ENCODE data around the gene RAPGEF4.

The RAPGEF4 gene

DNA sequence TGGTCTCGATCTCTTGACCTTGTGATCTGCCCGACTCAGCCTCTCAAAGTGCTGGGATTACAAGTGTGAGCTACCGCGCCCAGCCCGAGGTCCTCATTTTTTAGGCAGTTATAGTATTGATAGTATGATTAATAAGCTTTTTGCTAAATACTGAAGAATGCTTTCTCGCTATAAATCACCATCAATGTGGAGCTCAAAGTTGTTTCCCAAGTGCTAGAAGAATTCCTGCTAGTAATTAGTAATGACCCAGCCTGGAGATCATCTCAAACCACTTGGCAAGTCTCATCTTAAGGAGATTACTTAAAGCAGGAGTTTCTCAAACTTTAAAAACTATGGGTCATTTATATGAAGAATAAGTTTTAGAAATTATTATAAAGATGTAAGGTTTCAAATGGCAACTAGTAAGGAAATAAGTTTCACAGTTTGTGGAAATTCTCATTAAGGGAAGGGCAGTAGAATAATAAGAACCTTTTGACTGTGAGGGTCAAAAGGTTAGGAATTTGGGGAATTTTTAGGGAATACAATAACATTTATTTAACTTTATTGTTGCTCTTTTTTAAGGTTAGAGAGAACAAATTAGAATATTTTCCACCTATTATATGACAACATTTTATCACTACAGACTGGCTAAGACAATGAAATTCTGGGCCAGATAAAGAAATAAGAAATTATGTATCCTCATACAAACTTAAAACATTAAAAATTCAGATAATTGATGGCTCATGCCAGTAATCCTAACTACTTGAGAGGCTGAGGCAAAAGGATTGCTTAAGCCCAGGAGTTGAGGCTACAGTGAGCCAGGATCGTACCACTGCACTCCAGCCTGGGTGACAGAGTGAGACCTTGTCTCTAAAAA lies 191.4 kb downstream of the RAPGEF4 start:
- no peaks in the 10 kb centered on the region for H3K36me3 ChIP-seq (ENCODE audit: control insufficient read depth in 1 of 2, insufficient read depth in 2 of 2, low read length in 2 of 2)
- no peak overlapping the region for H3K27ac ChIP-seq (ENCODE audit: low read depth, low read length)
- peaks cover 5 to 13% of the 10 kb centered on the region in 2 donors for H3K4me1 ChIP-seq (ENCODE audit: control insufficient read depth in 1 of 2, insufficient read depth in 2 of 2, low read length in 2 of 2)
- H3K27me3 ChIP-seq (ENCODE audit: control insufficient read depth in 1 of 2, insufficient read depth in 2 of 2, low read length in 2 of 2), result peaks cover 4 to 6% of the 10 kb centered on the region in 2 donors
- H3K9me3 ChIP-seq (ENCODE audit: control insufficient read depth in 1 of 2, low read length in 2 of 2), result no peaks in the 10 kb centered on the region
- H3K9ac ChIP-seq (ENCODE audit: low read depth in 1 of 2, low read length in 2 of 2), result no peak overlapping the region
- H3K4me3 ChIP-seq (ENCODE audit: low read depth in 1 of 2, low read length in 2 of 2), result no peak overlapping the region

- no peak overlapping the region for H3K27ac ChIP-seq (ENCODE audit: low read depth, low read length)
- H3K27me3 ChIP-seq (ENCODE audit: control insufficient read depth in 1 of 2, insufficient read depth in 2 of 2, low read length in 2 of 2), result peaks cover 4 to 6% of the 10 kb centered on the region in 2 donors
- peaks cover 5 to 13% of the 10 kb centered on the region in 2 donors for H3K4me1 ChIP-seq (ENCODE audit: control insufficient read depth in 1 of 2, insufficient read depth in 2 of 2, low read length in 2 of 2)
- no peaks in the 10 kb centered on the region for H3K9me3 ChIP-seq (ENCODE audit: control insufficient read depth in 1 of 2, low read length in 2 of 2)
- no peak overlapping the region for H3K9ac ChIP-seq (ENCODE audit: low read depth in 1 of 2, low read length in 2 of 2)
- no peaks in the 10 kb centered on the region for H3K36me3 ChIP-seq (ENCODE audit: control insufficient read depth in 1 of 2, insufficient read depth in 2 of 2, low read length in 2 of 2)
- no peak overlapping the region for H3K4me3 ChIP-seq (ENCODE audit: low read depth in 1 of 2, low read length in 2 of 2)
These were observed 192.2 kb downstream of the RAPGEF4 start for GRCh38 chr2:172927641-172928357.

- Histone ChIP-seq H3K27me3 (ENCODE audit: control insufficient read depth in 1 of 2, insufficient read depth in 2 of 2, low read length in 2 of 2) (peaks cover 4 to 6% of the 10 kb centered on the region in 2 donors), H3K27ac (ENCODE audit: low read depth, low read length) (no peak overlapping the region), H3K36me3 (ENCODE audit: control insufficient read depth in 1 of 2, insufficient read depth in 2 of 2, low read length in 2 of 2) (no peaks in the 10 kb centered on the region), H3K4me3 (ENCODE audit: low read depth in 1 of 2, low read length in 2 of 2) (no peak overlapping the region), H3K9me3 (ENCODE audit: control insufficient read depth in 1 of 2, low read length in 2 of 2) (no peaks in the 10 kb centered on the region), H3K4me1 (ENCODE audit: control insufficient read depth in 1 of 2, insufficient read depth in 2 of 2, low read length in 2 of 2) (peaks cover 5 to 13% of the 10 kb centered on the region in 2 donors), H3K9ac (ENCODE audit: low read depth in 1 of 2, low read length in 2 of 2) (no peak overlapping the region)
These were observed 193.1 kb downstream of the RAPGEF4 start for GRCh38 chr2:172928756-172929155.

DNA sequence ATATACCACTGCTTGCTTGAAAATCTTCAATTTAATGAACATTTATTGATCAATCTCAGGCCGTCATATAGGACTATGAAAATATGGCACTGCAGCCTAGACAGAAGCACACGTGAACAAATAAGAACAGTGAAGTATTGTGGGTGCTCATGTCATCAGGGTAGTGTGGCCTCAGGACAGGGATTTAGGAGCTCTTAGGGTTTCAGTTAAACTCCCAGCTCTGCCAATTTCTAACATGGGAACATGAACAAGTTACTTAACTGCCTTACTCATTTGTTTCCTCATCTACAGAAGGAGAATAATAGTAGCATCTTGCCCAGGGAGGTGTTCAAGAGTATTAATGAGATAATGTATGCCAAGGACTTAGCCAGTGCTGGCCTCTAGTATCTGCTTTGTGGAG lies 194.0 kb downstream of the RAPGEF4 start:
- no peak overlapping the region for H3K4me3 ChIP-seq (ENCODE audit: low read depth in 1 of 2, low read length in 2 of 2)
- peaks cover 0 to 6% of the 10 kb centered on the region in 2 donors for H3K27me3 ChIP-seq (ENCODE audit: control insufficient read depth in 1 of 2, insufficient read depth in 2 of 2, low read length in 2 of 2)
- H3K36me3 ChIP-seq (ENCODE audit: control insufficient read depth in 1 of 2, insufficient read depth in 2 of 2, low read length in 2 of 2), result no peaks in the 10 kb centered on the region
- peaks cover 5 to 13% of the 10 kb centered on the region in 2 donors for H3K4me1 ChIP-seq (ENCODE audit: control insufficient read depth in 1 of 2, insufficient read depth in 2 of 2, low read length in 2 of 2)
- H3K9me3 ChIP-seq (ENCODE audit: control insufficient read depth in 1 of 2, low read length in 2 of 2), result no peaks in the 10 kb centered on the region
- H3K9ac ChIP-seq (ENCODE audit: low read depth in 1 of 2, low read length in 2 of 2), result no peak overlapping the region
- H3K27ac ChIP-seq (ENCODE audit: low read depth, low read length), result no peak overlapping the region

- Histone ChIP-seq H3K4me1 (ENCODE audit: control insufficient read depth in 1 of 2, insufficient read depth in 2 of 2, low read length in 2 of 2) (peaks cover 5 to 13% of the 10 kb centered on the region in 2 donors), H3K27me3 (ENCODE audit: control insufficient read depth in 1 of 2, insufficient read depth in 2 of 2, low read length in 2 of 2) (peaks cover 0 to 6% of the 10 kb centered on the region in 2 donors), H3K36me3 (ENCODE audit: control insufficient read depth in 1 of 2, insufficient read depth in 2 of 2, low read length in 2 of 2) (no peaks in the 10 kb centered on the region), H3K9me3 (ENCODE audit: control insufficient read depth in 1 of 2, low read length in 2 of 2) (no peaks in the 10 kb centered on the region), H3K9ac (ENCODE audit: low read depth in 1 of 2, low read length in 2 of 2) (no peak overlapping the region), H3K27ac (ENCODE audit: low read depth, low read length) (no peak overlapping the region), H3K4me3 (ENCODE audit: low read depth in 1 of 2, low read length in 2 of 2) (no peak overlapping the region)
These were observed 195.2 kb downstream of the RAPGEF4 start for GRCh38 chr2:172930871-172931255.

DNA sequence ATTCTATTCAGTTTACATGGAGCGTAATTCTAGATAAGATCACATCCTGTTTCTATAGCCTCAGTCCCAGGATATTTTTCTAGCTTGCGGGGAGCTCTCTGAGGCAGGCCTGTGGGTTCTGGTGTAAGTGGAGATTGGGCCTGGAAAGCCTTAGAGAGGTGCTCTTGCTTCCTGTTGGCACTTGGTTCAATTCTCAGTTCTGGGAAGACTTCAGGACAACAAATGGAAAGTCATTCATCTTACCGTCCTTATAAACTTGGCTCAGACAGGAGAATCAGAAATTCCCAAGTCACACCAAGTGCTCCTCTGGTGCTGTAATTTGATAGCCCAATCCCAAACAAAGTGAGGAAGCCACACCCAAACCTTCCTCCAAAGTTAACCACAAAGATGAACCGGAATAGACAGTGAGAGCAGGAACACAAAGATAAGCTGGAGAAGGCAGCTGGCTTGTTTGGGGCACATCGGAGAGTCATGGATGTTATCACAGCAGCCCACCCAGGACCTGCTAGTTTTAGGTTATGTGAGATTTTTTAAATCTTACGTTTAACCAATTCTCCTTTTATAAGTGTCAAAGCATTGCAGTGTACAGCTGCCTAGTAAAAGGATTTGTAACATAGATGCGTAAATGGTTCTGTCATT lies 195.7 kb downstream of the RAPGEF4 start:
- Histone ChIP-seq H3K9me3 (ENCODE audit: control insufficient read depth in 1 of 2, low read length in 2 of 2) (no peaks in the 10 kb centered on the region), H3K4me3 (ENCODE audit: low read depth in 1 of 2, low read length in 2 of 2) (no peak overlapping the region), H3K36me3 (ENCODE audit: control insufficient read depth in 1 of 2, insufficient read depth in 2 of 2, low read length in 2 of 2) (no peaks in the 10 kb centered on the region), H3K9ac (ENCODE audit: low read depth in 1 of 2, low read length in 2 of 2) (no peak overlapping the region), H3K4me1 (ENCODE audit: control insufficient read depth in 1 of 2, insufficient read depth in 2 of 2, low read length in 2 of 2) (peaks cover 5 to 9% of the 10 kb centered on the region in 2 donors), H3K27me3 (ENCODE audit: control insufficient read depth in 1 of 2, insufficient read depth in 2 of 2, low read length in 2 of 2) (peaks cover 0 to 6% of the 10 kb centered on the region in 2 donors), H3K27ac (ENCODE audit: low read depth, low read length) (no peak overlapping the region)

DNA sequence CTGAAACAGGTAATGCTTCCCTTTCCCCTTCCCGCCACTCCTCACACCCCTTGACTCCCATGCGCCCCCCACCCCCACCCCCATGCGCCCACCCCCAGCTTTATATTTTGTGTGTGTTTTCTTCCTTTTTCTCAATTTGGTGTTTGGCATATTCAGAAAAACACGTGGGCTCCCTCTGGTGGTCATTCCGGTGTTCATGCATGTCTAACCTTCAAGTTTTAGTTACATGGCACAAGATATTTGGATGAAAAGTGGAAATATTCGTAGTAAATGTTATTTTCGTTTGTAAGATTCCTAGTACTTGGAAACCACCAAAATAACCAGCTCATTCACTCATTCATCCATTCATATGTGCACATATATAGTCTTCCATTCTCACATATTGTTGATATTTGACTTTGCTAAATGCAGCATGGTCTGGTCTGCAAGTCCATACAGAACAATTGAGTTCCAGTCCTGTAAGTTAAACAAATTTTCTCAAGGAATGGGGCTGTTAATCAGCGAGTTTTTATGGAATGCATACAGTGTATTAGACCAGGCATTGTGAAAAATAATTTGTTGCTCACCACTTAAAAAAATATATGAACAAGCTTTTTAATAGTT lies 196.4 kb downstream of the RAPGEF4 start:
- H3K4me1 ChIP-seq (ENCODE audit: control insufficient read depth in 1 of 2, insufficient read depth in 2 of 2, low read length in 2 of 2), result peaks cover 5 to 9% of the 10 kb centered on the region in 2 donors
- H3K4me3 ChIP-seq (ENCODE audit: low read depth in 1 of 2, low read length in 2 of 2), result no peak overlapping the region
- H3K27me3 ChIP-seq (ENCODE audit: control insufficient read depth in 1 of 2, insufficient read depth in 2 of 2, low read length in 2 of 2), result peaks cover 0 to 6% of the 10 kb centered on the region in 2 donors
- H3K36me3 ChIP-seq (ENCODE audit: control insufficient read depth in 1 of 2, insufficient read depth in 2 of 2, low read length in 2 of 2), result no peaks in the 10 kb centered on the region
- no peak overlapping the region for H3K27ac ChIP-seq (ENCODE audit: low read depth, low read length)
- no peaks in the 10 kb centered on the region for H3K9me3 ChIP-seq (ENCODE audit: control insufficient read depth in 1 of 2, low read length in 2 of 2)
- H3K9ac ChIP-seq (ENCODE audit: low read depth in 1 of 2, low read length in 2 of 2), result no peak overlapping the region

- H3K27me3 ChIP-seq (ENCODE audit: control insufficient read depth in 1 of 2, insufficient read depth in 2 of 2, low read length in 2 of 2), result peaks cover 0 to 3% of the 10 kb centered on the region in 2 donors
- H3K9ac ChIP-seq (ENCODE audit: low read depth in 1 of 2, low read length in 2 of 2), result no peak overlapping the region
- H3K9me3 ChIP-seq (ENCODE audit: control insufficient read depth in 1 of 2, low read length in 2 of 2), result peaks cover 2 to 6% of the 10 kb centered on the region in 2 donors
- H3K4me1 ChIP-seq (ENCODE audit: control insufficient read depth in 1 of 2, insufficient read depth in 2 of 2, low read length in 2 of 2), result no peaks in the 10 kb centered on the region
- H3K36me3 ChIP-seq (ENCODE audit: control insufficient read depth in 1 of 2, insufficient read depth in 2 of 2, low read length in 2 of 2), result no peaks in the 10 kb centered on the region
- H3K27ac ChIP-seq (ENCODE audit: low read depth, low read length), result no peak overlapping the region
- no peak overlapping the region for H3K4me3 ChIP-seq (ENCODE audit: low read depth in 1 of 2, low read length in 2 of 2)
These were observed 202.5 kb downstream of the RAPGEF4 start for GRCh38 chr2:172937884-172938712.

DNA sequence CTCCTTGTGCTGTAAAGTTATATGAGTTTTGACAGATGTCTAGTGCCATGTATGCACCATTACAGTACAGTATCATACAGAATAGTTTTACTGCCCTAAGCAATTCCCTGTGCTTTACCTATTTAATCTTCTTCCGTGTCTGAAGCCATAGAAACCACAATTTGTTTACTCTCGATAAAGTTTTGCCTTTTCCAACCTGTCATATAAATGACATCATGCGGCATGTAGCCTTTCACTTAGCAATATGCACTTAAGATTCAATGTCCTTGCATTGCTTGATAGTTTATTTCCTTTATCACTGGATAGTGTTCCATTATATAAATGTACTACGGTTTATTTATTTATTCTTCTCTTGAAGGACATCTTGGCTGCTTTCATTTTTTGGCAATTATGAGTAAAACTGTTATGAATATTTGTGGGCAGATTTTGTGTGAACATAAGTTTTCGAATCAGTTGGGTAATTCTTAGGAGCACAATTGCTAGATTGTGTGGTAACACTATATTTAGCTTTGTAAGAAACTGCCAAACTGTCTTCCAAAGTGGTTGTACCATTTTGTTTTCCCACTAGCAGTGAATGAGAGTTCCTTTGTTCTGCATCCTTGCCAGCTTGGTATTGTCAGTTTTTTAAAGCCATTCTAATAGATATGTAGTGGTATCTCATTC lies 203.2 kb downstream of the RAPGEF4 start:
- no peak overlapping the region for H3K4me3 ChIP-seq (ENCODE audit: low read depth in 1 of 2, low read length in 2 of 2)
- H3K9me3 ChIP-seq (ENCODE audit: control insufficient read depth in 1 of 2, low read length in 2 of 2), result peaks cover 2 to 6% of the 10 kb centered on the region in 2 donors
- no peaks in the 10 kb centered on the region for H3K36me3 ChIP-seq (ENCODE audit: control insufficient read depth in 1 of 2, insufficient read depth in 2 of 2, low read length in 2 of 2)
- peaks cover 0 to 5% of the 10 kb centered on the region in 2 donors for H3K27me3 ChIP-seq (ENCODE audit: control insufficient read depth in 1 of 2, insufficient read depth in 2 of 2, low read length in 2 of 2)
- H3K4me1 ChIP-seq (ENCODE audit: control insufficient read depth in 1 of 2, insufficient read depth in 2 of 2, low read length in 2 of 2), result no peaks in the 10 kb centered on the region
- H3K9ac ChIP-seq (ENCODE audit: low read depth in 1 of 2, low read length in 2 of 2), result no peak overlapping the region
- H3K27ac ChIP-seq (ENCODE audit: low read depth, low read length), result no peak overlapping the region

Data from duodenal mucosa (tissue), 2 donors.